Neural crest cell (in vitro differentiated cells): ENCODE data around the gene CDC42EP1. TPM values are rescaled to one million over a fixed set of nuclear protein-coding genes. Genes with fewer than 3 reads are reported as not detected.
"Not testable (repeated sequence)": the region's sequence is repeated elsewhere in the genome, so short reads cannot be mapped to it uniquely, and the experiment has no call there.

Source experiments
- DNase-seq: peaks from one replicate; pipeline ENCODE4 v3.0.0; 2021; ENCODE audit warnings: low read depth, mixed read lengths, low spot score
- H3K27ac Mint-ChIP-seq: one replicate; pipeline ENCODE4 v1.8.0; 2021; ENCODE audit warnings: mild to moderate bottlenecking, mixed read lengths; ENCODE audit not compliant: unreplicated experiment
- H3K27me3 Mint-ChIP-seq: 2 replicates; pipeline ENCODE4 v1.8.0; 2021; ENCODE audit warnings: low read depth, mild to moderate bottlenecking, mixed read lengths
- H3K36me3 Mint-ChIP-seq: 2 replicates; pipeline ENCODE4 v1.8.0; 2021; ENCODE audit warnings: low read depth, mild to moderate bottlenecking, mixed read lengths
- H3K4me1 Mint-ChIP-seq: 2 replicates; pipeline ENCODE4 v1.8.0; 2021; ENCODE audit warnings: mixed read lengths
- H3K4me3 Mint-ChIP-seq: one replicate; pipeline ENCODE4 v1.8.0; 2021; ENCODE audit warnings: mild to moderate bottlenecking, mixed read lengths
- H3K9me3 Mint-ChIP-seq: 2 replicates; pipeline ENCODE4 v1.8.0; 2021; ENCODE audit warnings: mixed read lengths
- total RNA-seq: library from RNA; stranded (reverse); gene quantifications from 2 replicates; pipeline ENCODE4 v1.2.1, GENCODE V29; 2021
- TF ChIP-seq, protein P1 (sequence below): fragments of 200-600 bp; sonication (generic); conservative IDR thresholded peaks from 2 replicates; pipeline ENCODE4 v1.5.0; 2021; ENCODE audit warnings: antibody characterized with exemption, mild to moderate bottlenecking

The CDC42EP1 gene
- total RNA-seq, 1 donor from 2014 or later: 22.6 TPM

GRCh38 chr22:37549704-37550059 is 10.6 kb upstream of the CDC42EP1 start:
- DNase-seq: no peak
- Mint-ChIP-seq H3K27me3 (no peaks in the 10 kb centered on the region), H3K27ac (peak overlapping the region; percentile 57), H3K36me3 (no peaks in the 10 kb centered on the region), H3K4me1 (peaks cover 55% of the 10 kb centered on the region), H3K4me3 (no peak overlapping the region), H3K9me3 (no peaks in the 10 kb centered on the region)
- TF ChIP-seq, protein P1, sequence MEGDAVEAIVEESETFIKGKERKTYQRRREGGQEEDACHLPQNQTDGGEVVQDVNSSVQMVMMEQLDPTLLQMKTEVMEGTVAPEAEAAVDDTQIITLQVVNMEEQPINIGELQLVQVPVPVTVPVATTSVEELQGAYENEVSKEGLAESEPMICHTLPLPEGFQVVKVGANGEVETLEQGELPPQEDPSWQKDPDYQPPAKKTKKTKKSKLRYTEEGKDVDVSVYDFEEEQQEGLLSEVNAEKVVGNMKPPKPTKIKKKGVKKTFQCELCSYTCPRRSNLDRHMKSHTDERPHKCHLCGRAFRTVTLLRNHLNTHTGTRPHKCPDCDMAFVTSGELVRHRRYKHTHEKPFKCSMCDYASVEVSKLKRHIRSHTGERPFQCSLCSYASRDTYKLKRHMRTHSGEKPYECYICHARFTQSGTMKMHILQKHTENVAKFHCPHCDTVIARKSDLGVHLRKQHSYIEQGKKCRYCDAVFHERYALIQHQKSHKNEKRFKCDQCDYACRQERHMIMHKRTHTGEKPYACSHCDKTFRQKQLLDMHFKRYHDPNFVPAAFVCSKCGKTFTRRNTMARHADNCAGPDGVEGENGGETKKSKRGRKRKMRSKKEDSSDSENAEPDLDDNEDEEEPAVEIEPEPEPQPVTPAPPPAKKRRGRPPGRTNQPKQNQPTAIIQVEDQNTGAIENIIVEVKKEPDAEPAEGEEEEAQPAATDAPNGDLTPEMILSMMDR: no peak

DNA sequence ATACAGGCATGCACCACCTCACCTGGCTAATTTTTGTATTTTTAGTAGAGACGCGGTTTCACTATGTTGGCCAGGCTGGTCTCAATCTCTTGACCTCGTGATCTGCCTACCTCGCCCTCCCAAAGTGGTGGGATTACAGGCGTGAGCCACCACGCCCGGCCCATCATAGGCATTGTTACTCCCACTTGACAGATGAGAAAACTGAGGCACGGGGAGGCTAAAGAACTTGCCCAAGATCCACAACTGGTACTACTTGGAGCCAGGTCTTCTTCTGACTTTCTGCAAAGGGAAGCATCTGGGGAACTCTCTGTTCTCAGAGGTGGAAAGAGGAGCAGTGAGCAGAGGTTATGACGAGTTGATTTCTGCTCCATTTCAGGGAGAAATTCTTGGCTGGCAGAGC is 9.4 kb upstream of the CDC42EP1 start:
- H3K27ac Mint-ChIP-seq: peak overlapping the region; percentile 27
- not testable (repeated sequence) for DNase-seq, H3K36me3 Mint-ChIP-seq, H3K4me3 Mint-ChIP-seq, H3K27me3 Mint-ChIP-seq, H3K9me3 Mint-ChIP-seq
- H3K4me1 Mint-ChIP-seq: peaks cover 48% of the 10 kb centered on the region

DNA sequence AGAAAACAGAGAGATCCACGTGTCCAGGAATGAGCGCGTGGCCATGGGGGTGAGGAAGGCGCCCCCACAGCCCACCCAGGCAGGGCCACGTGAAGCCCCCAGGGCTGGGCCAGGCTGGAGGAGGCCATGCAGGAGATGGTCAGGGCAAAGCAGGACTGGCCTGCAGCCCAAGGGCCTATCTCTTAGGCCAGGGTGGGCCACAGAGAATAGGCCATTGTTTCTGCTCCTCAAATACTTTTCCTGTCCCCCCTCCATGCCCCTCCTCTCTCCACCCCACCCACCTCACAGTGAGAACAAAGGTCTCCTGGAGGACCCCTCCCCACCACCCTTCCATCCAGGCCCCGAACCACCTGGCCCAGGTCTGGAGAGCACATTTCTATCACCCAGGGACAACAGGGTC is 8.3 kb upstream of the CDC42EP1 start:
- H3K27ac Mint-ChIP-seq: peak overlapping the region; percentile 88
- H3K4me1 Mint-ChIP-seq: peaks cover 48% of the 10 kb centered on the region

GRCh38 chr22:37552524-37553163 is 7.6 kb upstream of the CDC42EP1 start:
- Mint-ChIP-seq H3K27ac (peak overlapping the region; percentile 93), H3K36me3 (no peaks in the 10 kb centered on the region), H3K27me3 (peaks cover 6% of the 10 kb centered on the region), H3K4me3 (peak overlapping the region; percentile 9), H3K9me3 (no peaks in the 10 kb centered on the region), H3K4me1 (peaks cover 45% of the 10 kb centered on the region)
- no peak for DNase-seq
- TF ChIP-seq, protein P1: no peak

More for the DNA sequence above, 8.3 kb upstream of the CDC42EP1 start:
- TF ChIP-seq, protein P1: no peak
- Mint-ChIP-seq H3K27me3 (peaks cover 6% of the 10 kb centered on the region), H3K4me3 (peak overlapping the region; percentile 20), H3K9me3 (no peaks in the 10 kb centered on the region), H3K36me3 (no peaks in the 10 kb centered on the region)
- DNase-seq: no peak

GRCh38 chr22:37553725-37554124 is 6.6 kb upstream of the CDC42EP1 start:
- peak overlapping the region; percentile 21 for H3K4me3 Mint-ChIP-seq
- H3K9me3 Mint-ChIP-seq: no peaks in the 10 kb centered on the region
- TF ChIP-seq, protein P1: no peak
- peaks cover 45% of the 10 kb centered on the region for H3K4me1 Mint-ChIP-seq
- DNase-seq: no peak
- peaks cover 7% of the 10 kb centered on the region for H3K27me3 Mint-ChIP-seq
- H3K36me3 Mint-ChIP-seq: no peaks in the 10 kb centered on the region
- no peak overlapping the region for H3K27ac Mint-ChIP-seq

DNA sequence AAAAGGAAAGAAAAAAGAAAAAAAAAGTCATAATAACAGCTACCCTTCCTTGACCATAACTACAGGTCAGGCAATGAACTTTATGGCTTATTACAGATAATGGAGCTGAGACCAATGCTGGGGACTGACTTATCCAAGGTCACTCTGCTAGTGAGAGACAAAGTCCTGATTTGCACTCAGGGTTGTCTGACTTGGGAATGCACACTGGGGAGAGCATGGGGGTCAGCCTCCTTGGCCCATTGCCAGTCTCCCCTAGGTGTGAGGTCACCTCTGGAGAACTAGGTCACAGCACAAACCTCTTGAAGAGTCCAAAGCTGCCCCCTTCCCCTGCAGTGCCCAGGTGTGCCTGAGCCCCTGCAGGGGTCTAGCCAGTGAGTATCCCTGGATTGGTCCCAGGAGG is 5.3 kb upstream of the CDC42EP1 start:
- Mint-ChIP-seq H3K36me3 (no peaks in the 10 kb centered on the region), H3K9me3 (no peaks in the 10 kb centered on the region), H3K4me3 (no peak overlapping the region), H3K27me3 (peaks cover 18% of the 10 kb centered on the region), H3K4me1 (peaks cover 44% of the 10 kb centered on the region), H3K27ac (no peak overlapping the region)
- TF ChIP-seq, protein P1: no peak
- DNase-seq: no peak
